Esophagus muscularis mucosa (tissue), 4 donors: Measurements from ENCODE around the gene LARGE1. TPM values are rescaled to one million over a fixed set of nuclear protein-coding genes. Genes with fewer than 3 reads are reported as not detected.

Experiments
- DNase-seq: peaks from one replicate; pipeline ENCODE4 v3.0.0-alpha.2; 2017; ENCODE audit errors: extremely low spot score
- H3K27ac ChIP-seq, 4 donors: fragments of 200-600 bp; sonication (generic); replicated peaks in 1 of 4; 1 replicate in 3 of 4; 2 replicates in 1 of 4; pipeline ENCODE4 v1.5.1; 2016 to 2019; ENCODE audit warnings: mild to moderate bottlenecking in 1 of 4
- H3K27me3 ChIP-seq, 4 donors: fragments of 200-600 bp; sonication (generic); one replicate each; pipeline versions ENCODE4 v1.5.1 to v1.6.0; 2016 to 2019
- H3K36me3 ChIP-seq, 4 donors: fragments of 200-600 bp; sonication (generic); one replicate each; pipeline ENCODE4 v1.5.1; 2016 to 2019
- H3K4me1 ChIP-seq, 4 donors: fragments of 200-600 bp; sonication (generic); one replicate each; pipeline ENCODE4 v1.5.1; 2016 to 2019
- H3K4me3 ChIP-seq, 4 donors: fragments of 200-600 bp; sonication (generic); 1 replicate in 2 of 4; 2 replicates in 2 of 4; pipeline ENCODE4 v1.5.1; 2016 to 2019; ENCODE audit warnings: mild to moderate bottlenecking in 4 of 4, moderate library complexity in 1 of 4
- H3K9me3 ChIP-seq, 4 donors: fragments of 200-600 bp; sonication (generic); 1 replicate in 3 of 4; 2 replicates in 1 of 4; pipeline ENCODE4 v1.5.1; 2016 to 2019
- EP300 ChIP-seq: sonication (generic); formaldehyde crosslinking; IDR thresholded peaks from one replicate; pipeline ENCODE4 v1.6.1; 2017; ENCODE audit warnings: antibody characterized with exemption
- POLR2A ChIP-seq: fragments of 450-650 bp; IDR thresholded peaks from one replicate; pipeline ENCODE4 v1.6.1; 2017; ENCODE audit warnings: antibody characterized with exemption, moderate library complexity, mild to moderate bottlenecking, low read depth
- POLR2AphosphoS5 ChIP-seq, 2 donors: sonication (generic); formaldehyde crosslinking; IDR thresholded peaks; one replicate each; pipeline ENCODE4 v1.6.1; 2017; ENCODE audit warnings: antibody characterized with exemption in 2 of 2
- WGBS: methylation state at CpG from one replicate; pipeline ENCODE4 v1.1.5; 2018; 5-methylcytosine and 5-hydroxymethylcytosine counted together
- intact Hi-C: fragments of 100-400 bp; cut with DNase I; formaldehyde crosslinking; loops from one replicate; pipeline ENCODE4 v1.15.1; 2023
- total RNA-seq, 4 donors: library from RNA; depleted of rRNA; stranded (reverse); fragments of >200 nt; gene quantifications; one replicate each; pipeline versions ENCODE4 v1.1.0 to v1.2.1, GENCODE V29; 2016
- TF ChIP-seq, protein P1 (sequence below), 3 experiments: fragments of 200-600 bp in 2 of 3; fragments of 450-650 bp in 1 of 3; sonication (generic) in 2 of 3; IDR thresholded peaks; one replicate each; pipeline ENCODE4 v1.5.1; 2017 to 2019; ENCODE audit warnings: antibody characterized with exemption in 3 of 3, mild to moderate bottlenecking in 2 of 3, moderate library complexity in 1 of 3

Gene LARGE1
- total RNA-seq, 4 donors from 2014 or later, result 29.9 to 48.4 (median 32.4) TPM

DNA sequence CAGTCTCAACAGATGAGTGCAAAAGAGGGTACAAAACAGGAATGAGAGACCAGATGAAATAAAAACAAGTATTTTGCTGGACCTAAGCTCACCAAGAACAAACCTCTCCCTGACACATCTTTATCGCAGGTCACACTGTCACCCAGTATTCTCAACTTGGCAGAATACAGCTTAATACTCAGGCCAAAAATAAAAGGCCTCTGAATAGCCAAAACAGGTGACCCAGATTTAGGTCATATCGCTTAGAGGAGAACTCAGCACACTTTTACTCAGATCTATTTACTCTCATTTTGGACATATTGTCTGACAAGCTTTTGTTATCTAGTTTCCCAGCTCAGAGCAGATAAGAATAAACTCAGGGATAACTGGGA, 645.2 kb downstream of the LARGE1 start:
- peaks cover 0 to 40% (median 32%) of the 10 kb centered on the region in 4 donors for H3K36me3 ChIP-seq
- H3K4me1 ChIP-seq, result peaks cover 7 to 18% (median 13%) of the 10 kb centered on the region in 4 donors
- no peak overlapping the region for H3K4me3 ChIP-seq
- DNase-seq, result no peak
- TF ChIP-seq, protein P1, sequence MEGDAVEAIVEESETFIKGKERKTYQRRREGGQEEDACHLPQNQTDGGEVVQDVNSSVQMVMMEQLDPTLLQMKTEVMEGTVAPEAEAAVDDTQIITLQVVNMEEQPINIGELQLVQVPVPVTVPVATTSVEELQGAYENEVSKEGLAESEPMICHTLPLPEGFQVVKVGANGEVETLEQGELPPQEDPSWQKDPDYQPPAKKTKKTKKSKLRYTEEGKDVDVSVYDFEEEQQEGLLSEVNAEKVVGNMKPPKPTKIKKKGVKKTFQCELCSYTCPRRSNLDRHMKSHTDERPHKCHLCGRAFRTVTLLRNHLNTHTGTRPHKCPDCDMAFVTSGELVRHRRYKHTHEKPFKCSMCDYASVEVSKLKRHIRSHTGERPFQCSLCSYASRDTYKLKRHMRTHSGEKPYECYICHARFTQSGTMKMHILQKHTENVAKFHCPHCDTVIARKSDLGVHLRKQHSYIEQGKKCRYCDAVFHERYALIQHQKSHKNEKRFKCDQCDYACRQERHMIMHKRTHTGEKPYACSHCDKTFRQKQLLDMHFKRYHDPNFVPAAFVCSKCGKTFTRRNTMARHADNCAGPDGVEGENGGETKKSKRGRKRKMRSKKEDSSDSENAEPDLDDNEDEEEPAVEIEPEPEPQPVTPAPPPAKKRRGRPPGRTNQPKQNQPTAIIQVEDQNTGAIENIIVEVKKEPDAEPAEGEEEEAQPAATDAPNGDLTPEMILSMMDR (IDR thresholded peaks at IDR 0.05), result no peak
- no peak for TF ChIP-seq POLR2AphosphoS5 (IDR thresholded peaks at IDR 0.05)
- TF ChIP-seq POLR2A, result no peak
- no peak for TF ChIP-seq EP300
- intact Hi-C loops, result no loop called here
- no peaks in the 10 kb centered on the region for H3K9me3 ChIP-seq
- WGBS, result 87% methylated on average over 2 of the region's 2 CpGs
- no peak overlapping the region for H3K27ac ChIP-seq
- H3K27me3 ChIP-seq, result no peaks in the 10 kb centered on the region

DNA sequence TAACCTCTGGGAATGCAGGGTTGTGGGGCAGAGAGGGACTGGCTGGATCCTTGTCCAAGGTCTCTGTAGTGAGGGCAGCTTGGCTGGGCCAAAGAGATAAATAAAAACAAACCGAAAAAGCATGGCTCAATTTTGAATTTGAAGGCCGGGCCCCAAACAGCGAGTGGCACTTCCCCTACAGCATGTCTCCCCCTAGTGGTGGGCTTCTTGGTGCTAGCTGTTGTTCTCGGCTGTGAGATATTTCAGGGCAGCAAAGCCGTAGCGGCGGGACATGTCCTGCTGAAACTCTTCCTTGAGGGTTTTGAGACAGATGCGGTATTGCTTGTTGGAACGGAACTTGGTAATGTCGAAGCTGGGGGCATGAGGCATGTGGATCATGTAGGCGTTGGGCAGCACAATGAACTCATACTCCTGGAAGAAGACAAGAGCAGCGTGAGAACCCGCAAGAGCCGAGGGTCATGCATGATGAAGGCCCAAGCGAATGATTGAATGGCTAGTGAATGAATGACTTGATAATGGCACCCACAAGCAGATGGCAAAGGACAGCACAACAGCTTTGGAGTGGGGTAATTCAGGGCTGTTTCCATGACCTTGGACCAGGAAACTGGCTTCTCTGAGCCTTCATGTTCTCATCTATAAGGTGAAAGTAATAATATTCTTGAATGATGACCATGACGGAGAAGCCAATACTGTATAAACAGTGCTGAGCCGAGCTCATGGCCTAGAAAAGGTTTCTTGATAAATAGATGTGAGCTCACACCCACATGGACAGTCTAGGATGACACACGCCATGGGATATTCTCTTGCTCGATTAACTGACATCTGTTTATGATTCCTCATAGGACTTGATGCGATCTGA, 645.8 kb downstream of the LARGE1 start:
- DNase-seq, result no peak
- Histone ChIP-seq H3K4me3 (no peak overlapping the region), H3K4me1 (peaks cover 7 to 18% (median 13%) of the 10 kb centered on the region in 4 donors), H3K36me3 (peaks cover 0 to 35% (median 30%) of the 10 kb centered on the region in 4 donors), H3K9me3 (no peaks in the 10 kb centered on the region), H3K27me3 (no peaks in the 10 kb centered on the region), H3K27ac (no peak overlapping the region)
- 93% methylated on average over 20 of the region's 20 CpGs for WGBS
- TF ChIP-seq EP300 (no peak), POLR2A (no peak), POLR2AphosphoS5 (IDR thresholded peaks at IDR 0.05) (no peak)
- TF ChIP-seq, protein P1 (IDR thresholded peaks at IDR 0.05), result peak in 1 of 3 experiments; percentile 30
- intact Hi-C loops, result no loop called here

DNA sequence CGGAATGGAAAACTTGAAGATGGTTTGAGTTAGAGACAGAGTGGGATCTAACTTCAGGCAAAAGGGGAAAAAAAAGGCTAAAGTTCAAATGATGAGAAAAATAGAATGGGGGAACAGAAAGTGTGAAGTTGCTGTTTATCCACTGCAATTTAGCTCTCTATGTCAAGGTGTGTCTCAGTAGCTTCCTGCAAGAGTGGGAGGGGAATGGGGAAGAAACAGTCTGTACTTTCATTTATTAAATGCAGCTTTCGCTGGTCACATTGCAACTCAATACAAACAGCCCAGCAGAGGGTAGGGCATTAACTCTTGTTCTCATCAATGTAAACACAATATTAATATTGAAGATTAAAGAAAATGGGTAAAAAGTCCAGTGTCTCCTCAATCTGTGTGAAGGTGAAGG, 647.4 kb downstream of the LARGE1 start:
- intact Hi-C loops, result no loop called here
- H3K36me3 ChIP-seq, result peaks cover 0 to 32% (median 27%) of the 10 kb centered on the region in 4 donors
- H3K4me3 ChIP-seq, result no peak overlapping the region
- DNase-seq, result no peak
- WGBS, result 84% methylated on average over 2 of the region's 2 CpGs
- no peaks in the 10 kb centered on the region for H3K27me3 ChIP-seq
- no peaks in the 10 kb centered on the region for H3K9me3 ChIP-seq
- H3K4me1 ChIP-seq, result peaks cover 7 to 18% (median 13%) of the 10 kb centered on the region in 4 donors
- no peak overlapping the region for H3K27ac ChIP-seq
- TF ChIP-seq, protein P1 (IDR thresholded peaks at IDR 0.05), result no peak
- TF ChIP-seq POLR2AphosphoS5 (IDR thresholded peaks at IDR 0.05) (no peak), EP300 (no peak), POLR2A (no peak)

DNA sequence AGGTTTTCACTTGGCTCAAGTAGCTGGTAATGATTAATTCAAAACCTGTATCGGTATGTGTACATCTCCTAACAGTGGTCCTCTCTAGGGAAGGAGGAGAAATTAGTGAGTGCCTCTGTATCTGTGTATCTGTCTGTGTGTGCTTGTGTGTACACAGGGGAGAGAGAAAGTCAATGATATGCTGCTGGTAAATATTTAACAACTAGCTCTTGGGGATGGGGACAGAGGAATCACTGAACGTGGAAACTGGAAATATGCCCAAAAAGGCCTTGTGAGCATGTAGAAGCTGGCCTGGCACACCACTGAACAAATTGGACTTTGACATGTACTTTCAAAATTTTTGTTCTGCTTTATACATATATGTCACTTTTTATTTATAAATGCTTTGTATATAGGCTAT, 648.1 kb downstream of the LARGE1 start:
- H3K36me3 ChIP-seq, result peaks cover 0 to 26% (median 22%) of the 10 kb centered on the region in 4 donors
- no peak overlapping the region for H3K27ac ChIP-seq
- WGBS, result 81% methylated on average over 2 of the region's 2 CpGs
- H3K27me3 ChIP-seq, result no peaks in the 10 kb centered on the region
- intact Hi-C loops, result no loop called here
- no peak for DNase-seq
- H3K4me3 ChIP-seq, result no peak overlapping the region
- peaks cover 7 to 18% (median 13%) of the 10 kb centered on the region in 4 donors for H3K4me1 ChIP-seq
- no peaks in the 10 kb centered on the region for H3K9me3 ChIP-seq
- TF ChIP-seq, protein P1 (IDR thresholded peaks at IDR 0.05), result no peak
- no peak for TF ChIP-seq POLR2A
- no peak for TF ChIP-seq EP300
- no peak for TF ChIP-seq POLR2AphosphoS5 (IDR thresholded peaks at IDR 0.05)
